Osteocyte (in vitro differentiated cells): ENCODE data around the gene TMED5. TPM values are rescaled to one million over a fixed set of nuclear protein-coding genes. Genes with fewer than 3 reads are reported as not detected.
"Not testable (repeated sequence)": the region's sequence is repeated elsewhere in the genome, so short reads cannot be mapped to it uniquely, and the experiment has no call there.

Experiments used
- DNase-seq: peaks from one replicate; pipeline ENCODE4 v3.0.0; 2021; ENCODE audit warnings: mixed read lengths; ENCODE audit not compliant: unreplicated experiment; ENCODE audit errors: extremely low spot score
- H3K27ac Mint-ChIP-seq: one replicate; pipeline ENCODE4 v1.8.0; 2021; ENCODE audit warnings: mild to moderate bottlenecking, mixed read lengths; ENCODE audit not compliant: unreplicated experiment
- H3K27me3 Mint-ChIP-seq: one replicate; pipeline ENCODE4 v1.8.0; 2021; ENCODE audit warnings: mixed read lengths; ENCODE audit not compliant: unreplicated experiment
- H3K36me3 Mint-ChIP-seq: one replicate; pipeline ENCODE4 v1.8.0; 2021; ENCODE audit warnings: mixed read lengths; ENCODE audit not compliant: unreplicated experiment
- H3K4me1 Mint-ChIP-seq: one replicate; pipeline ENCODE4 v1.8.0; 2021; ENCODE audit warnings: mixed read lengths; ENCODE audit not compliant: unreplicated experiment
- H3K4me3 Mint-ChIP-seq: one replicate; pipeline ENCODE4 v1.8.0; 2021; ENCODE audit warnings: mild to moderate bottlenecking, moderate library complexity, mixed read lengths; ENCODE audit not compliant: unreplicated experiment
- H3K9me3 Mint-ChIP-seq: one replicate; pipeline ENCODE4 v1.8.0; 2021; ENCODE audit warnings: mixed read lengths; ENCODE audit not compliant: unreplicated experiment
- total RNA-seq: library from RNA; stranded (reverse); gene quantifications from 2 replicates; pipeline ENCODE4 v1.2.1, GENCODE V29; 2021
- TF ChIP-seq, protein P1 (sequence below): fragments of 200-600 bp; sonication (generic); IDR thresholded peaks from 2 replicates; pipeline ENCODE4 v1.5.0; 2021; ENCODE audit warnings: antibody characterized with exemption, mild to moderate bottlenecking, moderate library complexity

Gene TMED5
- total RNA-seq, 1 donor from 2014 or later = 31.5 TPM

DNA sequence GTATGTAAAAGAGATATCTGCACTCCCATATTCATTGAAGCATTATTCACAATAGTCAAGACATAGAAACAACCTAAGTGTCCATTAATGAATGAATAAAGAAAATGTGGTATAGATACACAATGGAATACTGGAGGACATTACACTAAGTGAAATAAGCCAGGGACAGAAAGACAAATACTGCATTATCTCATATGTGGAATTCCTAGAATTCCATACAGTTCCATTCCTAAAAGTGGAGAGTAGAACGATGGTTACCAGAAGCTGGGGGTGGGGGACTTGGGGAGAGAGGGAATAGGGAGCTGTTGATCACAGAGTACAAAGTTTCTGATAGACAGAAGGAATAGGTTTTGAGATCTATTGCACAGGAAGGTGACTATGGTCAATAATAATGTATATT is 7.4 kb downstream of the TMED5 start:
- peaks cover 17% of the 10 kb centered on the region for H3K36me3 Mint-ChIP-seq
- H3K27ac Mint-ChIP-seq = peak overlapping the region; percentile 69
- H3K27me3 Mint-ChIP-seq = no peaks in the 10 kb centered on the region
- TF ChIP-seq, protein P1, sequence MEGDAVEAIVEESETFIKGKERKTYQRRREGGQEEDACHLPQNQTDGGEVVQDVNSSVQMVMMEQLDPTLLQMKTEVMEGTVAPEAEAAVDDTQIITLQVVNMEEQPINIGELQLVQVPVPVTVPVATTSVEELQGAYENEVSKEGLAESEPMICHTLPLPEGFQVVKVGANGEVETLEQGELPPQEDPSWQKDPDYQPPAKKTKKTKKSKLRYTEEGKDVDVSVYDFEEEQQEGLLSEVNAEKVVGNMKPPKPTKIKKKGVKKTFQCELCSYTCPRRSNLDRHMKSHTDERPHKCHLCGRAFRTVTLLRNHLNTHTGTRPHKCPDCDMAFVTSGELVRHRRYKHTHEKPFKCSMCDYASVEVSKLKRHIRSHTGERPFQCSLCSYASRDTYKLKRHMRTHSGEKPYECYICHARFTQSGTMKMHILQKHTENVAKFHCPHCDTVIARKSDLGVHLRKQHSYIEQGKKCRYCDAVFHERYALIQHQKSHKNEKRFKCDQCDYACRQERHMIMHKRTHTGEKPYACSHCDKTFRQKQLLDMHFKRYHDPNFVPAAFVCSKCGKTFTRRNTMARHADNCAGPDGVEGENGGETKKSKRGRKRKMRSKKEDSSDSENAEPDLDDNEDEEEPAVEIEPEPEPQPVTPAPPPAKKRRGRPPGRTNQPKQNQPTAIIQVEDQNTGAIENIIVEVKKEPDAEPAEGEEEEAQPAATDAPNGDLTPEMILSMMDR = no peak
- no peak for DNase-seq
- no peak overlapping the region for H3K4me3 Mint-ChIP-seq
- H3K9me3 Mint-ChIP-seq = peaks cover 10% of the 10 kb centered on the region
- H3K4me1 Mint-ChIP-seq = peaks cover 42% of the 10 kb centered on the region

DNA sequence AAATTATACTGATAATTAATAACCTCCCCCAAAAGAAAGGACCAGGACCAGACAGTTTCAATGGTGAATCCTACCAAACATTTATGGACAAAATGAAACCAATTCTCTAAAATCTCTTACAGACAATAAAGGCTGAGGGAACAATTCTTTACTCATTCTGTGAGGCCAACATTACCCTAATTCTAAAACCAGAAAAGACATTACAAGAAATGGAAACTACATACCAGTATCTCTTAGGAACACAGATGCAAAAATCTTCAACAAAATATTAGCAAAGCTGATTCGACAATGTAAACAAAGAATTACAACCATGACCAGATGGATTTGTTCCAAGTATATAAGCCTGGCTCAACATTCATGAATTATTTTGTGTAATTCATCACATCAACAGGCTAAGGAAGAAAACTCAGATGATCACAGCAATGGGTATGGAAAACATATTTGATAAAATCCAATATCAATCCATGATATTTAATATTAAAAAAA is 8.6 kb downstream of the TMED5 start:
- DNase-seq = no peak
- Mint-ChIP-seq H3K36me3 (peaks cover 28% of the 10 kb centered on the region), H3K9me3 (peaks cover 22% of the 10 kb centered on the region), H3K4me1 (peaks cover 39% of the 10 kb centered on the region), H3K27ac (peak overlapping the region; percentile 69), H3K27me3 (no peaks in the 10 kb centered on the region), H3K4me3 (no peak overlapping the region)
- TF ChIP-seq, protein P1 = no peak

DNA sequence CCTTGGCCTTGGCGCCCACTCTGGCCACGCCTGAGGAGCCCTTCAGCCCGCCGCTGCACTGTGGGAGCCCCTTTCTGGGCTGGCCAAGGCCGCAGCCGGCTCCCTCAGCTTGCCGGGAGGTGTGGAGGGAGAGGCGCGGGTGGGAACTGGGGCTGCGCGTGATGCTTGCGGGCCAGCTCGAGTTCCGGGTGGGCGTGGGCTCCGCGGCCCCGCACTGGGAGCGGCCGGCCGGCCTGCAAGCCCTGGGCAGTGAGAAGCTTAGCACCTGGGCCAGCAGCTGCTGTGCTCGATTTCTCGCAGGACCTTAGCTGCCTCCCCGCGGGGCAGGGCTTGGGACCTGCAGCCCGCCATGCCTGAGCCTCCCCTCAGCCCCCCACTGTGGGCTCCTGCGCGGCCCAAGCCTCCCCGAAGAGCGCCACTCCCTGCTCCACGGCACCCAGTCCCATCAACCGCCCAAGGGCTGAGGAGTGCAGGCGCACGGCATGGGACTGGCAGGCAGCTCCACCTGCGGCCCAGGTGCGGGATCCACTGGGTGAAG is 10.0 kb downstream of the TMED5 start:
- Mint-ChIP-seq H3K36me3 (peaks cover 35% of the 10 kb centered on the region), H3K9me3 (peaks cover 32% of the 10 kb centered on the region), H3K4me1 (peaks cover 36% of the 10 kb centered on the region)
- not testable (repeated sequence) for H3K27me3 Mint-ChIP-seq, DNase-seq, H3K4me3 Mint-ChIP-seq, H3K27ac Mint-ChIP-seq

DNA sequence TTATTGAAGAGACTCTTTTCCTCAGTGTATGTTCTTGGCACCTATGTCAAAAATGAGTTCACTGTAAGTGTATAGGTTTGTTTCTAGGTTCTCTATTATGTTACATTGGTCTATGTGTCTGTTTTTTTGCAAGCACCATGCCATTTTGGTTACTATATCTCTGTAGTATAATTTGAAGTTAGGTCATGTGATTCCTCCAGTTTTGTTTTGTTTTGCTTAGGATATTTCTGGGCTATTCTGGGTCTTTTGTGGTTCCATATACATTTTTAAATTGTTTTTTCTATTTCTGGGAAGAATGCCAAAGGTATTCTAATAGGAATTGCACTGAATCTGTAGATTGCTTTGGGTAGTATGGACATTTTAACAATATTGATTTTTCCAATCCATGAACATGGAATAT is 13.2 kb downstream of the TMED5 start:
- H3K4me3 Mint-ChIP-seq = no peak overlapping the region
- no peak for DNase-seq
- TF ChIP-seq, protein P1 = no peak
- H3K27ac Mint-ChIP-seq = no peak overlapping the region
- H3K36me3 Mint-ChIP-seq = peaks cover 40% of the 10 kb centered on the region
- peaks cover 19% of the 10 kb centered on the region for H3K4me1 Mint-ChIP-seq
- peaks cover 36% of the 10 kb centered on the region for H3K9me3 Mint-ChIP-seq
- H3K27me3 Mint-ChIP-seq = no peaks in the 10 kb centered on the region

DNA sequence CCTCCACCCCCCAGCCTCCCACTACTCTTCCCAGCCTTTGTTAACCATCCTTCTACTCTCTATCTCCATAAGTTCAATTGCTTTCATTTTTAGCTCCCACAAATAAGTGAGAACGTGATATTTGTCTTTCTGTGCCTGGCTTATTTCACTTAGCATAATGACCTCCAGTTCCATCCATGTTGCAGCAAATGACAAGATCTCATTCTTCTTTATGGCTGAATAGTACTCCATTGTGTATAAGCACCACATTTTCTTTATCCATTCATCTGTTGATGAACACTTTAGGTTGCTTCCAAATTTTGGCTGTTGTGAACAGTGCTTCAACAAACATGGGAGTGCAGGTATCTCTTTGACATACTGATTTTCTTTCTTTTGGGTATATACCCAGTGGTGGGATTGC is 14.3 kb downstream of the TMED5 start:
- H3K27me3 Mint-ChIP-seq, DNase-seq, H3K4me1 Mint-ChIP-seq, H3K27ac Mint-ChIP-seq, H3K4me3 Mint-ChIP-seq: not testable (repeated sequence)
- Mint-ChIP-seq H3K36me3 (peaks cover 37% of the 10 kb centered on the region), H3K9me3 (peaks cover 36% of the 10 kb centered on the region)

DNA sequence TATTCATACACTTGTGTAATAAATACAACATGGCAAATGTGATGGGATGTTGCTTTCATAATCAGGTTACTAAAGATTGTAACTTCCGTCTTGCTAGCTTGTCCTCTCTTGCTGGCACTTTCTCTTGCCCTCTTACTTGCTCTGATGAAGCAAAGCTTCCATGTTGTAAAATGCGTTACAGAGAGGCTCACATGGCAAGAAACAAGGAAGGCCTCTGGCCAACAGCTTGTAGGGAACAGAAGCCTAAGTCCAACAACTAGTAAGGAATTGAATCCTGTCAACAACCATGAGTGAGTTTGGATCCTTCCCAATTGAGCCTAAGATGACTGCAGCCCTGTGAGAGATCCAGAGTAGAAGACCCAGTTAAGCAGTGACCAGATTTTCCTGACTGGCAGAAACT is 15.4 kb downstream of the TMED5 start:
- H3K36me3 Mint-ChIP-seq = peaks cover 38% of the 10 kb centered on the region
- H3K27me3 Mint-ChIP-seq = no peaks in the 10 kb centered on the region
- DNase-seq = no peak
- TF ChIP-seq, protein P1 = no peak
- H3K4me1 Mint-ChIP-seq = peaks cover 7% of the 10 kb centered on the region
- H3K4me3 Mint-ChIP-seq = no peak overlapping the region
- H3K27ac Mint-ChIP-seq = no peak overlapping the region
- H3K9me3 Mint-ChIP-seq = peaks cover 36% of the 10 kb centered on the region

DNA sequence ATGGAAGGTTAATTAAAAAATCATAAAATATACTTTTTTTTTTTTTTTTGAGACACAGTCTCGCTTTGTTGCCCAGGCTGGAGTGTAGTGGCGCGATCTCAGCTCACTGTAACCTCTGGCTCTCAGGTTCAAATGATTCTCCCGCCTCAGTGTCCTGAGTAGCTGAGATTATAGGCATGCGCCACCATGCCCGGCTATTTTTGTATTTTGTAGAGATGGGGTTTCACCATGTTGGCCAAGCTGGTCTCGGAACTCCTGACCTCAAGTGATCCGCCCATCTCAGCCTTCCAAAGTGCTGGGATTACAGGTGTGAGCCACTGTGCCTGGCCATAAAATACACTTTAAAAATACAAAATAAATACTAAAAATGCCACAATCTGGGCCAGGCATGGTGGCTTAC is 16.9 kb downstream of the TMED5 start:
- not testable (repeated sequence) for H3K27me3 Mint-ChIP-seq, DNase-seq, H3K4me3 Mint-ChIP-seq, H3K4me1 Mint-ChIP-seq, H3K27ac Mint-ChIP-seq
- Mint-ChIP-seq H3K9me3 (peaks cover 31% of the 10 kb centered on the region), H3K36me3 (peaks cover 42% of the 10 kb centered on the region)
